ENCODE data around the gene G6PD. TPM values are rescaled to one million over a fixed set of nuclear protein-coding genes. Genes with fewer than 3 reads are reported as not detected.

G6PD gene
- 1,294 to 1,535 TPM (median 1,398 TPM) in 5 replicates for total RNA-seq (2022; extraction: Qiagen RNA extraction)

GRCh38 chrX:154546354-154547244, at the start of gene G6PD:
G6PD (minus strand) TSS chrX:154546846; CDS start chrX:154546155, 691 bp downstream.

GRCh38 chrX:154584585-154585183, 38.0 kb upstream of the G6PD start, which contains the start of gene CTAG1A:
CTAG1A (plus strand) TSS chrX:154585133; CDS start chrX:154585207, 74 bp downstream.

GRCh38 chrX:154547245-154548027, 790 bp upstream of the G6PD start, which contains the start of gene IKBKG:
IKBKG (plus strand) TSS chrX:154547620; CDS start chrX:154552003, 4,383 bp downstream.

GRCh38 chrX:154515966-154516655, 30.5 kb downstream of the G6PD start, which contains the start of gene FAM3A:
FAM3A (minus strand) TSS chrX:154516232; CDS start chrX:154515772, 460 bp downstream.

GRCh38 chrX:154490414-154491083, 56.1 kb downstream of the G6PD start, which contains the start of gene SLC10A3:
SLC10A3 (minus strand) TSS chrX:154490629; CDS start chrX:154488940, 1,689 bp downstream.

GRCh38 chrX:154486396-154487207, 60.0 kb downstream of the G6PD start, which contains the start of gene UBL4A:
UBL4A (minus strand) TSS chrX:154486615; CDS start chrX:154486584, 31 bp downstream.

Other genes with a start within 250 kb of the G6PD start
- gene FLNA, start 172.2 kb downstream of the G6PD start, total RNA-seq (2022; extraction: Qiagen RNA extraction) = 1,424 to 1,705 TPM (median 1,562 TPM) in 5 replicates
- 137 to 168 TPM (median 157 TPM) in 5 replicates for gene EMD, start 167.6 kb downstream of the G6PD start, total RNA-seq (2022; extraction: Qiagen RNA extraction)
- 5,331 to 5,684 TPM (median 5,492 TPM) in 5 replicates for gene RPL10, start 148.5 kb downstream of the G6PD start, total RNA-seq (2022; extraction: Qiagen RNA extraction)
- 26.3 to 35.0 TPM (median 30.5 TPM) in 5 replicates for gene DNASE1L1, start 137.6 kb downstream of the G6PD start, total RNA-seq (2022; extraction: Qiagen RNA extraction)
- gene TAFAZZIN, start 135.3 kb downstream of the G6PD start, total RNA-seq (2022; extraction: Qiagen RNA extraction) = 30.7 to 42.5 TPM (median 41.1 TPM) in 5 replicates
- gene ATP6AP1, start 118.2 kb downstream of the G6PD start, total RNA-seq (2022; extraction: Qiagen RNA extraction) = 80.3 to 111 TPM (median 104 TPM) in 5 replicates
- gene GDI1, start 109.7 kb downstream of the G6PD start, total RNA-seq (2022; extraction: Qiagen RNA extraction) = 96.6 to 108 TPM (median 102 TPM) in 5 replicates
- 96.4 to 128 TPM (median 111 TPM) in 5 replicates for gene FAM50A, start 102.7 kb downstream of the G6PD start, total RNA-seq (2022; extraction: Qiagen RNA extraction)
- gene PLXNA3, start 88.6 kb downstream of the G6PD start, total RNA-seq (2022; extraction: Qiagen RNA extraction) = 9.4 to 21.7 TPM (median 13.8 TPM) in 5 replicates
- 46.6 to 72.5 TPM (median 69.3 TPM) in 5 replicates for gene LAGE3, start 67.6 kb downstream of the G6PD start, total RNA-seq (2022; extraction: Qiagen RNA extraction)
- 60.6 to 74.3 TPM (median 69.8 TPM) in 5 replicates for gene UBL4A, start 60.2 kb downstream of the G6PD start, total RNA-seq (2022; extraction: Qiagen RNA extraction)
- 29.9 to 42.7 TPM (median 41.5 TPM) in 5 replicates for gene SLC10A3, start 56.2 kb downstream of the G6PD start, total RNA-seq (2022; extraction: Qiagen RNA extraction)
- 30.7 to 48.5 TPM (median 45.5 TPM) in 5 replicates for gene FAM3A, start 30.6 kb downstream of the G6PD start, total RNA-seq (2022; extraction: Qiagen RNA extraction)
- 34.5 to 47.0 TPM (median 43.8 TPM) in 5 replicates for gene IKBKG, start 774 bp upstream of the G6PD start, total RNA-seq (2022; extraction: Qiagen RNA extraction)
- gene CTAG1A, start 38.3 kb upstream of the G6PD start, total RNA-seq (2022; extraction: Qiagen RNA extraction) = not detected in 5 replicates
- gene CTAG1B, start 72.4 kb upstream of the G6PD start, total RNA-seq (2022; extraction: Qiagen RNA extraction) = not detected in 5 replicates
- gene CTAG2, start 106.7 kb upstream of the G6PD start, total RNA-seq (2022; extraction: Qiagen RNA extraction) = not detected in 5 replicates
- 0.37 to 1.3 TPM (median 0.67 TPM) in 5 replicates for gene GAB3, start 204.2 kb upstream of the G6PD start, total RNA-seq (2022; extraction: Qiagen RNA extraction)
- gene DKC1, start 216.0 kb upstream of the G6PD start, total RNA-seq (2022; extraction: Qiagen RNA extraction) = 148 to 191 TPM (median 154 TPM) in 5 replicates

Data from A549 treated with Mapracorat at 1 μM for 4 hours (cell line).